HUES6 (cell line): ENCODE measurements around the gene SKIC2.
"Not testable (repeated sequence)": the region's sequence is repeated elsewhere in the genome, so short reads cannot be mapped to it uniquely, and the experiment has no call there.

Experiments
- H3K27ac ChIP-seq: 2 replicates; pipeline ENCODE4 v1.7.0; 2013; ENCODE audit warnings: low read depth, mild to moderate bottlenecking, low read length, inconsistent platforms
- H3K27me3 ChIP-seq: 2 replicates; pipeline ENCODE4 v1.6.1; 2013; ENCODE audit warnings: low read length; ENCODE audit not compliant: control insufficient read depth, insufficient read depth
- H3K36me3 ChIP-seq: 2 replicates; pipeline ENCODE4 v1.6.1; 2013; ENCODE audit warnings: low read length; ENCODE audit not compliant: control insufficient read depth, insufficient read depth
- H3K4me1 ChIP-seq: 2 replicates; pipeline ENCODE4 v1.6.1; 2013; ENCODE audit warnings: low read length; ENCODE audit not compliant: control insufficient read depth, insufficient read depth
- H3K4me3 ChIP-seq: 2 replicates; pipeline ENCODE4 v1.5.1; 2013; ENCODE audit warnings: low read depth, low read length
- H3K9ac ChIP-seq: one replicate; pipeline ENCODE4 v1.6.1; 2013; ENCODE audit warnings: mild to moderate bottlenecking, low read length
- H3K9me3 ChIP-seq: 2 replicates; pipeline ENCODE4 v1.6.1; 2013; ENCODE audit warnings: low read depth, low read length; ENCODE audit not compliant: control insufficient read depth, insufficient read depth

The SKIC2 gene

GRCh38 chr6:32008616-32009015, 49.6 kb downstream of the SKIC2 start:
- not testable (repeated sequence) for H3K4me1 ChIP-seq, H3K9me3 ChIP-seq, H3K27me3 ChIP-seq, H3K4me3 ChIP-seq, H3K9ac ChIP-seq, H3K36me3 ChIP-seq, H3K27ac ChIP-seq

- H3K4me3 ChIP-seq, H3K27ac ChIP-seq, H3K9ac ChIP-seq, H3K4me1 ChIP-seq, H3K27me3 ChIP-seq, H3K9me3 ChIP-seq, H3K36me3 ChIP-seq: not testable (repeated sequence)
These were observed 50.6 kb downstream of the SKIC2 start for GRCh38 chr6:32009537-32009936.

GRCh38 chr6:32010856-32011530, 52.0 kb downstream of the SKIC2 start:
- H3K9ac ChIP-seq, H3K9me3 ChIP-seq: not testable (repeated sequence)

GRCh38 chr6:32012941-32013617, 54.1 kb downstream of the SKIC2 start:
- not testable (repeated sequence) for H3K4me1 ChIP-seq, H3K36me3 ChIP-seq, H3K4me3 ChIP-seq, H3K9me3 ChIP-seq, H3K27ac ChIP-seq, H3K9ac ChIP-seq, H3K27me3 ChIP-seq

More at GRCh38 chr6:32010856-32011530, 52.0 kb downstream of the SKIC2 start:
- not testable (repeated sequence) for H3K36me3 ChIP-seq, H3K27ac ChIP-seq, H3K4me1 ChIP-seq, H3K27me3 ChIP-seq, H3K4me3 ChIP-seq

- not testable (repeated sequence) for H3K4me3 ChIP-seq, H3K27ac ChIP-seq, H3K9ac ChIP-seq, H3K9me3 ChIP-seq, H3K27me3 ChIP-seq, H3K4me1 ChIP-seq, H3K36me3 ChIP-seq
These were observed 54.8 kb downstream of the SKIC2 start for GRCh38 chr6:32013738-32014137.

GRCh38 chr6:32014547-32014946, 55.6 kb downstream of the SKIC2 start, which contains the start of gene C4B:
TSS of gene C4B (plus strand) at chr6:32014795. CDS start at chr6:32014846, 51 bp downstream.
- H3K36me3 ChIP-seq, H3K9ac ChIP-seq, H3K4me3 ChIP-seq, H3K9me3 ChIP-seq, H3K27ac ChIP-seq, H3K27me3 ChIP-seq, H3K4me1 ChIP-seq: not testable (repeated sequence)
